ENCODE measurements around the gene TMEM245. TPM values are rescaled to one million over a fixed set of nuclear protein-coding genes. Genes with fewer than 3 reads are reported as not detected.

The TMEM245 gene
- total and polyA plus RNA-seq, 2 donors (not counting 1 experiment from before 2014, with no cell fraction given), result 6.3 to 34.3 TPM

GRCh38 chr9:109149089-109149488 lies 29.3 kb upstream of the TMEM245 start:
- Mint-ChIP-seq H3K4me1 (no peaks in the 10 kb centered on the region), H3K27ac (no peak overlapping the region), H3K27me3 (peaks cover 18% of the 10 kb centered on the region), H3K9me3 (ENCODE audit: insufficient read depth) (peaks cover 10% of the 10 kb centered on the region), H3K4me3 (no peak overlapping the region)
- H3K27ac ChIP-seq (ENCODE audit: low read length in 2 of 2), result no peak overlapping the region
- intact Hi-C loops (cut with micrococcal nuclease), result no loop called here
- ChIA-PET POLR2A (no interaction called here), CTCF (no interaction called here)
- no peak overlapping the region for H3K4me3 ChIP-seq (ENCODE audit: control extremely low read depth in 1 of 5, extremely low read depth in 1 of 5, insufficient read depth in 1 of 5, low read depth in 2 of 5, low read length in 4 of 5)
- peaks cover 0 to 2% (median 0%) of the 10 kb centered on the region in 4 experiments for H3K27me3 ChIP-seq (replicated peaks in 1 of 4; ENCODE audit: control extremely low read depth in 1 of 4, control insufficient read depth in 3 of 4, insufficient read depth in 4 of 4, low read length in 3 of 4)
- no peak overlapping the region for H2AFZ ChIP-seq (ENCODE audit: insufficient read depth, low read depth, low read length, poor library complexity, severe bottlenecking)
- no peaks in the 10 kb centered on the region for H4K20me1 ChIP-seq (ENCODE audit: control insufficient read depth, insufficient read depth, low read length, poor library complexity, severe bottlenecking)
- TF ChIP-seq CTCF (IDR thresholded peaks at IDR 0.05) (no peak), EZH2 (IDR thresholded peaks at IDR 0.05; ENCODE audit: borderline replicate concordance, insufficient read depth, low read depth, low read length, poor library complexity, severe bottlenecking) (no peak)
- ATAC-seq (ENCODE audit: low read depth) (no peak), DNase-seq (no peak)
- no peak overlapping the region for H3K9ac ChIP-seq (ENCODE audit: low read length)
- no peak overlapping the region for H3K4me2 ChIP-seq (replicated peaks; ENCODE audit: low read depth, low read length, poor library complexity, severe bottlenecking)
- H3K36me3 ChIP-seq (replicated peaks in 1 of 2; ENCODE audit: control extremely low read depth in 1 of 2, control insufficient read depth in 1 of 2, extremely low read depth in 1 of 2, insufficient read depth in 2 of 2, low read length in 1 of 2), result no peaks in the 10 kb centered on the region
- no peaks in the 10 kb centered on the region for H3K79me2 ChIP-seq (ENCODE audit: control insufficient read depth, insufficient read depth, low read length)
- WGBS (ENCODE audit: insufficient coverage), result 93% methylated on average over 3 of the region's 5 CpGs
- peaks cover 0 to 11% (median 9%) of the 10 kb centered on the region in 3 donors for H3K9me3 ChIP-seq (ENCODE audit: control extremely low read depth in 1 of 3, control insufficient read depth in 2 of 3, insufficient read depth in 1 of 3, low read length in 2 of 3)
- H3K4me1 ChIP-seq (ENCODE audit: control insufficient read depth in 2 of 2, insufficient read depth in 2 of 2, low read length in 2 of 2), result no peaks in the 10 kb centered on the region

GRCh38 chr9:109145051-109145450 lies 25.3 kb upstream of the TMEM245 start:
- Mint-ChIP-seq H3K4me3 (no peak overlapping the region), H3K4me1 (peaks cover 1% of the 10 kb centered on the region), H3K9me3 (ENCODE audit: insufficient read depth) (no peaks in the 10 kb centered on the region), H3K27ac (no peak overlapping the region), H3K27me3 (peaks cover 18% of the 10 kb centered on the region)
- Histone ChIP-seq H3K79me2 (ENCODE audit: control insufficient read depth, insufficient read depth, low read length) (no peaks in the 10 kb centered on the region), H3K27ac (ENCODE audit: low read length in 2 of 2) (no peak overlapping the region), H3K4me3 (ENCODE audit: control extremely low read depth in 1 of 5, extremely low read depth in 1 of 5, insufficient read depth in 1 of 5, low read depth in 2 of 5, low read length in 4 of 5) (no peak overlapping the region), H4K20me1 (ENCODE audit: control insufficient read depth, insufficient read depth, low read length, poor library complexity, severe bottlenecking) (no peaks in the 10 kb centered on the region), H3K4me2 (replicated peaks; ENCODE audit: low read depth, low read length, poor library complexity, severe bottlenecking) (no peak overlapping the region), H2AFZ (ENCODE audit: insufficient read depth, low read depth, low read length, poor library complexity, severe bottlenecking) (no peak overlapping the region), H3K9ac (ENCODE audit: low read length) (no peak overlapping the region), H3K4me1 (ENCODE audit: control insufficient read depth in 2 of 2, insufficient read depth in 2 of 2, low read length in 2 of 2) (no peaks in the 10 kb centered on the region), H3K9me3 (ENCODE audit: control extremely low read depth in 1 of 3, control insufficient read depth in 2 of 3, insufficient read depth in 1 of 3, low read length in 2 of 3) (no peaks in the 10 kb centered on the region), H3K27me3 (replicated peaks in 1 of 4; ENCODE audit: control extremely low read depth in 1 of 4, control insufficient read depth in 3 of 4, insufficient read depth in 4 of 4, low read length in 3 of 4) (peaks cover 0 to 2% (median 0%) of the 10 kb centered on the region in 4 experiments), H3K36me3 (replicated peaks in 1 of 2; ENCODE audit: control extremely low read depth in 1 of 2, control insufficient read depth in 1 of 2, extremely low read depth in 1 of 2, insufficient read depth in 2 of 2, low read length in 1 of 2) (no peaks in the 10 kb centered on the region)
- WGBS (ENCODE audit: insufficient coverage), result 91% methylated on average over 3 of the region's 6 CpGs
- intact Hi-C loops (cut with micrococcal nuclease), result no loop called here
- POLR2A ChIA-PET, result no interaction called here
- CTCF ChIA-PET, result no interaction called here
- no peak for ATAC-seq (ENCODE audit: low read depth)
- TF ChIP-seq EZH2 (IDR thresholded peaks at IDR 0.05; ENCODE audit: borderline replicate concordance, insufficient read depth, low read depth, low read length, poor library complexity, severe bottlenecking) (no peak), CTCF (IDR thresholded peaks at IDR 0.05) (no peak)
- no peak for DNase-seq
